ENCODE measurements around the gene VAMP1.

The VAMP1 gene

GRCh38 chr12:6416596-6416995 lies 53.9 kb downstream of the VAMP1 start:
- no peak for DNase-seq (ENCODE audit: low read depth)

More at GRCh38 chr12:6416596-6416995, 53.9 kb downstream of the VAMP1 start:
- no peak overlapping the region for H3K4me3 ChIP-seq (ENCODE audit: low read length)
- TF ChIP-seq CTCF (conservative IDR thresholded peaks at IDR 0.05; ENCODE audit: low read length), result no peak
